GM06990 (cell line): ENCODE data around the gene GLIS1.

ENCODE experiments used
- DNase-seq: peaks from one replicate; pipeline ENCODE4 v3.0.0-alpha.2; 2011; ENCODE audit not compliant: insufficient read length; ENCODE audit errors: extremely low read depth
- H3K27me3 ChIP-seq: replicated peaks from 2 replicates; pipeline ENCODE4 v1.6.0; 2011; ENCODE audit warnings: low read length; ENCODE audit not compliant: control insufficient read depth, insufficient read depth
- H3K36me3 ChIP-seq: 2 replicates; pipeline ENCODE4 v1.5.1; 2011; ENCODE audit warnings: low read length; ENCODE audit not compliant: control insufficient read depth, insufficient read depth
- H3K4me3 ChIP-seq: replicated peaks from 2 replicates; pipeline ENCODE4 v1.5.1; 2011; ENCODE audit warnings: low read depth, mild to moderate bottlenecking, control low read depth, low read length
- CTCF ChIP-seq: IDR thresholded peaks from 2 replicates; pipeline ENCODE4 v1.5.1; 2011; ENCODE audit warnings: low read length, control low read depth, mild to moderate bottlenecking, inconsistent platforms; ENCODE audit not compliant: insufficient read depth, poor library complexity, severe bottlenecking

GLIS1 gene

DNA sequence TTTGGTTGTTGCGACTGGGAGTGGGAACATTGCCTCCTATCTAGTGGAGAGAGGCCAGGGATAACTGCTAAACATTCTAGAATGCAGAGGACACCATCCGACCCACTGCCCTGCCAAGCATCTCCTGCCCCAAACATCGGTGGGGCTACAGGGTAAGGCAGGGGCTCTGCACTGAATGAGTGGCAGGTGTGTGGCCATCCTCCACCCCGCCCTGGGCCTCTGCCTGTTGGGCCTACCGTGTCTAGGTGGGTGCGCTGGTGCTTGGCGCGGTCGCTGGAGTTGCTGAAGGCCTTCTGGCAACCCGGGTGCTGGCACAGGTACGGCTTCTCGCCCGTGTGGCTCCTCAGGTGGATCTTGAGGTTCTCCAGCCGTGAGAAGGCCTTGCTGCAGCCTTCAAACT is 209.4 kb downstream of the GLIS1 start:
- DNase-seq, result no peak
- Histone ChIP-seq H3K27me3 (peaks cover 1% of the 10 kb centered on the region), H3K36me3 (no peaks in the 10 kb centered on the region), H3K4me3 (no peak overlapping the region)
- no peak for TF ChIP-seq CTCF

DNA sequence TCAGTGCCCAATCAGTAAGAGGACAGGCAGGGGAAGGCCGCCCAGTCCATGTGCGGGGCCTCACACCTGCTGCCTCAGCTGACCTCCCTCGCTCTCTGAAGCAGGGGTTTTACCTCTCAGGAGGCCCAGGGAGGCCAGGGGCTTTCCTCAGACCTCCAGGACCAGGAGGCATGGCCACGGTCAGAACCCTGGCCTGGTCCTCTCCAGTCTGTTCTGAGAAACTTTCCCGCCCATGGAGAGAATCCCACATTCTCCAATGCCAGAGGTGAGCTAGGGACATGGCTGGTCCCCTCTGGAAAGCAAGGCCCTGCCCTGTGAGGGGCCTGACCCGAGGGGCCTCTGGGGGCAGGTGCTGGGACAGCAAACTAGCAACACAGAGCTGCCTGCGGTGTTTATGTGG is 211.6 kb downstream of the GLIS1 start:
- no peaks in the 10 kb centered on the region for H3K36me3 ChIP-seq
- TF ChIP-seq CTCF, result no peak
- H3K27me3 ChIP-seq, result peaks cover 1% of the 10 kb centered on the region; the same call in 1 of the 2 replicates
- H3K4me3 ChIP-seq, result no peak overlapping the region
- no peak for DNase-seq

- peaks cover 1% of the 10 kb centered on the region; the same call in 1 of the 2 replicates for H3K27me3 ChIP-seq
- TF ChIP-seq CTCF, result no peak
- no peak for DNase-seq
These were observed 212.4 kb downstream of the GLIS1 start for GRCh38 chr1:53526451-53527101.

GRCh38 chr1:53525595-53525994 is 213.4 kb downstream of the GLIS1 start:
- no peak for DNase-seq
- no peak for TF ChIP-seq CTCF

More at GRCh38 chr1:53526451-53527101, 212.4 kb downstream of the GLIS1 start:
- Histone ChIP-seq H3K36me3 (no peaks in the 10 kb centered on the region), H3K4me3 (no peak overlapping the region)

GRCh38 chr1:53524428-53525375 is 214.3 kb downstream of the GLIS1 start:
- no peak for DNase-seq
- no peaks in the 10 kb centered on the region for H3K36me3 ChIP-seq
- H3K27me3 ChIP-seq, result no peaks in the 10 kb centered on the region; the same call in 1 of the 2 replicates
- TF ChIP-seq CTCF, result no peak
- H3K4me3 ChIP-seq, result no peak overlapping the region

More at GRCh38 chr1:53525595-53525994, 213.4 kb downstream of the GLIS1 start:
- Histone ChIP-seq H3K4me3 (no peak overlapping the region), H3K36me3 (no peaks in the 10 kb centered on the region), H3K27me3 (0 out of 2 replicates have a peak, but pooled peaks cover 1% of the 10 kb centered on the region)
